Measurements from ENCODE around the gene DPF3.

DNA sequence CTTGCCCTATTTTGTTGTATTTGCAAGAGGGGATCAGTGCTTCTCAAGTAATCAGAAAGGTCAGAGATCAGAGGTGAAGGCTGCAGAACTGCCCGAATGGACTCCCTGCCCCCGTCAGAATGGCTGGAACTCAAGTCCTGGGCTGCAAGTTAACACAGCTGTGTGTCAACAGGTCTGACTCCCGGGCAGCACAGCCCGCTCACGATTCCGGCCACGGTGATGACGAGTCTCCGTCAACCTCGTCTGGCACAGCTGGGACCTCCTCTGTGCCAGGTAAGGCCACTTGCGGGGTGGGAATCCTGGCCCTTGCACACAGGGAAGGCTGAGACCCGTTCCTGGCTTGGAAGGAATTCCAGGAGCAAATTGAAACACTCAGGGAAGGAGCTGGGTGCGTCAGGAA, 45.7 kb upstream of the DPF3 start:
- TF ChIP-seq, protein P1, sequence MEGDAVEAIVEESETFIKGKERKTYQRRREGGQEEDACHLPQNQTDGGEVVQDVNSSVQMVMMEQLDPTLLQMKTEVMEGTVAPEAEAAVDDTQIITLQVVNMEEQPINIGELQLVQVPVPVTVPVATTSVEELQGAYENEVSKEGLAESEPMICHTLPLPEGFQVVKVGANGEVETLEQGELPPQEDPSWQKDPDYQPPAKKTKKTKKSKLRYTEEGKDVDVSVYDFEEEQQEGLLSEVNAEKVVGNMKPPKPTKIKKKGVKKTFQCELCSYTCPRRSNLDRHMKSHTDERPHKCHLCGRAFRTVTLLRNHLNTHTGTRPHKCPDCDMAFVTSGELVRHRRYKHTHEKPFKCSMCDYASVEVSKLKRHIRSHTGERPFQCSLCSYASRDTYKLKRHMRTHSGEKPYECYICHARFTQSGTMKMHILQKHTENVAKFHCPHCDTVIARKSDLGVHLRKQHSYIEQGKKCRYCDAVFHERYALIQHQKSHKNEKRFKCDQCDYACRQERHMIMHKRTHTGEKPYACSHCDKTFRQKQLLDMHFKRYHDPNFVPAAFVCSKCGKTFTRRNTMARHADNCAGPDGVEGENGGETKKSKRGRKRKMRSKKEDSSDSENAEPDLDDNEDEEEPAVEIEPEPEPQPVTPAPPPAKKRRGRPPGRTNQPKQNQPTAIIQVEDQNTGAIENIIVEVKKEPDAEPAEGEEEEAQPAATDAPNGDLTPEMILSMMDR (IDR thresholded peaks at IDR 0.05; ENCODE audit: insufficient read depth, low read length, poor library complexity, severe bottlenecking): no peak
- TF ChIP-seq EZH2phosphoT487 (conservative IDR thresholded peaks at IDR 0.05; ENCODE audit: low read length): no peak
